HG03103 (cell line): ENCODE data around the gene STIM2.
"Not testable (repeated sequence)": the region's sequence is repeated elsewhere in the genome, so short reads cannot be mapped to it uniquely, and the experiment has no call there.

Experiments used
- ATAC-seq: cut with Tn5 transposase; IDR thresholded peaks from one replicate; pipeline ENCODE4 v1.9.1; 2021; ENCODE audit warnings: low read depth; ENCODE audit not compliant: unreplicated experiment

Gene STIM2

GRCh38 chr4:26947318-26947717 is 86.7 kb downstream of the STIM2 start:
- ATAC-seq, result no peak

- no peak for ATAC-seq
Measured at GRCh38 chr4:26950446-26950845, 89.8 kb downstream of the STIM2 start.

GRCh38 chr4:26952891-26953290 is 92.2 kb downstream of the STIM2 start:
- ATAC-seq, result no peak

- no peak for ATAC-seq
Measured at GRCh38 chr4:26953366-26953765, 92.7 kb downstream of the STIM2 start.

GRCh38 chr4:26953770-26954423 is 93.3 kb downstream of the STIM2 start:
- no peak for ATAC-seq

GRCh38 chr4:26955241-26955640 is 94.6 kb downstream of the STIM2 start:
- ATAC-seq, result no peak

- no peak for ATAC-seq
Measured at GRCh38 chr4:26958925-26959653, 98.4 kb downstream of the STIM2 start.

GRCh38 chr4:26959654-26960047 is 99.0 kb downstream of the STIM2 start:
- ATAC-seq, result no peak

- no peak for ATAC-seq
Measured at GRCh38 chr4:26962720-26963119, 102.1 kb downstream of the STIM2 start.

- no peak for ATAC-seq
Measured at GRCh38 chr4:26964512-26964911, 103.9 kb downstream of the STIM2 start.

GRCh38 chr4:26964994-26965393 is 104.4 kb downstream of the STIM2 start:
- no peak for ATAC-seq

- ATAC-seq, result not testable (repeated sequence)
Measured at GRCh38 chr4:26975464-26976181, 115.0 kb downstream of the STIM2 start.

- ATAC-seq, result no peak
Measured at GRCh38 chr4:26978387-26979053, 117.9 kb downstream of the STIM2 start.

- no peak for ATAC-seq
Measured at GRCh38 chr4:26984896-26985295, 124.3 kb downstream of the STIM2 start.

GRCh38 chr4:26985873-26986272 is 125.2 kb downstream of the STIM2 start:
- ATAC-seq, result peak; percentile 71

- ATAC-seq, result no peak
Measured at GRCh38 chr4:26987191-26987590, 126.5 kb downstream of the STIM2 start.

GRCh38 chr4:26991057-26991456 is 130.4 kb downstream of the STIM2 start:
- ATAC-seq, result no peak

GRCh38 chr4:26992657-26993361 is 132.2 kb downstream of the STIM2 start:
- peak; percentile 94 for ATAC-seq

GRCh38 chr4:26993539-26993938 is 132.9 kb downstream of the STIM2 start:
- no peak for ATAC-seq

GRCh38 chr4:26993967-26994366 is 133.3 kb downstream of the STIM2 start:
- ATAC-seq, result no peak
